Activated CD4-positive, alpha-beta T cell treated with anti-CD3 and anti-CD28 coated beads, Interleukin-2, amount 50 U/mL, for 4 hours (primary cell): ENCODE results near the gene FRS2.
"Not testable (repeated sequence)": the region's sequence is repeated elsewhere in the genome, so short reads cannot be mapped to it uniquely, and the experiment has no call there.

ENCODE experiments used
- DNase-seq, 2 experiments: peaks; one replicate each; pipeline ENCODE4 v3.0.0-alpha.2; 2020

FRS2 gene

DNA sequence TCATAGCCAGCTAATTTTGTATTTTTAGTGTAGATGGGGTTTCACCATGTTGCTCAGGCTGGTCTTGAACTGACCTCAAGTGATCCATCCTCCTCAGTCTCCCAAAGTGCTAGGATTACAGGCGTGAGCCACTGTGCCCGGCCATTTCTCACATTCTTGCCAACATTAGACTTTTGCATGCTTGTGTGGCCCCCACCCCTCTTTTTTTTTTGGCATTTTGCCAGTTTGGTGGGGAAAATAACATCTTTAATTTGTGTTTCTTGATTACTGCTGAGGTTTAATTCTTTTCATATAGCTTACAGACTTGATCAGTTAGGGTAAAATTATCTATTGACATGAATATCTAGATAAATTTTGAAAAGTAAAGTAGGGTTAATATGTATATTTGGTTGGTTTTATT, 118.9 kb downstream of the FRS2 start:
- DNase-seq = no peak

GRCh38 chr12:69595689-69596088, 125.5 kb downstream of the FRS2 start:
- no peak for DNase-seq

DNA sequence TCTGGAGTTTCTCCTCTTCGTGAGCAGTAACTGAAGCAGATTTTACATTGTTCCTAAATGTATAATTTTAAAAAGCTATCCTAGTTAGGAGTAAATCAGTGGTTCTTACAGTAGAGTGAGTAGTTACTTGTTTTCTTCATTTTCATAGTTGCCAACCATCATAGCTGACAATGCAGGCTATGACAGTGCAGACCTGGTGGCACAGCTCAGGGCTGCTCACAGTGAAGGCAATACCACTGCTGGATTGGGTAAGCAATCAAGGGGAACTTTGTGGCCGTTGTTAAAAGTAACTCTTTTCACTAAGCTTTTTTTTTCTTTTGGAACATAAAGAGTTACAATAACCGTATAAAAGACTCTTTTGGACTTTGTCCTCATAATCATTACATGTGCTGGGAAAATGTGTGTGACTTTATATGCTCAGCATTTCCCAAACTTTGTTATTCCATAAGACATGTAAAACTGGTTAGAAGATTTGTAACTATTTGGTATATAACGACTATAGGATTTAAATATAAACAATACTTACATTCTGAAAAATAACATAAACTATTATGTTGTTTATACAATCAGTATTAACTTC, 128.1 kb downstream of the FRS2 start:
- DNase-seq = no peak

DNA sequence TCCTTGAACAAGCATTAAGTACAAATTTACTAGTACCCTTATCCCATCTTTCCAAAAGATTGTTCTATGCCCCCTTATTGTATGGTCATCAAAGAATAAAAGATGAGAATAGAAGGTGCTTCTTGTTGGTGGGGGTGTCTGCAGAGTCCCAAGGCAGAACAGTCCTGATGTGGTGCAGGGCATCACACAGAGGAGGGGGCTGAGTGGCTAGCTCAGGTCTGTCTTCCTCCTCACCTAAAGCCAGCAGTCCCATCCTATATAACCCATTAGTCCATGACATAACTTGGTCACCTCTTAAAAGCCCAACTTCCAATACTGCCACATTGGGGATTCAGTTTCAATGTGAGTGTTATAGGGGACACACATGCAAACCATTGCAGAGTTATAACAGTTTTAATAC, 130.6 kb downstream of the FRS2 start:
- DNase-seq = no peak

- no peak for DNase-seq
Observed at GRCh38 chr12:69601962-69602685, 131.9 kb downstream of the FRS2 start.

GRCh38 chr12:69602954-69603353, 132.8 kb downstream of the FRS2 start:
- DNase-seq = no peak

- DNase-seq = not testable (repeated sequence)
Observed at GRCh38 chr12:69603556-69603955, 133.4 kb downstream of the FRS2 start.

DNA sequence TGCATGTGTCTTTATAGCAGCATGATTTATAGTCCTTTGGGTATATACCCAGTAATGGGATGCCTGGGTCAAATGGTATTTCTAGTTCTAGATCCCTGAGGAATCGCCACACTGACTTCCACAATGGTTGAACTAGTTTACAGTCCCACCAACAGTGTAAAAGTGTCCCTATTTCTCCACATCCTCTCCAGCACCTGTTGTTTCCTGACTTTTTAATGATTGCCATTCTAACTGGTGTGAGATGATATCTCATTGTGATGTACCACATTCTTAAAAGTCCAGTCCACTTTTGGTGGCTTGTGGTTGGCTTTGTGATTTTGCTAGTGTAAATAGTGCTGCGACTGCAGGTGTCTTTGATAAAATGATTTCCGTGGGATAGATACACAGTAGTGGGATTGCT, 134.1 kb downstream of the FRS2 start:
- not testable (repeated sequence) for DNase-seq

GRCh38 chr12:69608114-69608513, 137.9 kb downstream of the FRS2 start:
- no peak for DNase-seq

GRCh38 chr12:69610126-69610525, 139.9 kb downstream of the FRS2 start:
- DNase-seq = no peak

DNA sequence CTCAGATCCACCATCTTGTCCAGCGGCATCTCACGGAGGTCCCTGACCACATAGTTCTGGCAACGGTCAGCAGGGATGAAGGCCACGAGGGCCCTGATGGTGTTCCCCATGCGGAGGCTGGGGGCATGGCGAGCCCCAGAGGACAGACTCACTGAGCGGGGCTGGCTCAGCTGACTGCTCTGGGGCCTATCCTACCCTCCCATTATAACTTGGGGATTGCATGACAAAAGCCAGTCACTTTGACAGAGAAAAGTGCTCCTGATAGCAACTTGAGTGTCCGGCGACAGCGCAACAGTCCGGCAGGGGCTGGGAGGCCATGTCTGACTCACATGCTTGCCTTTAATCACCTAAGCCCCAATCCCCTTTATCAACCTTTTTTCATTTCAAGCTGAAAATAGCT, 140.5 kb downstream of the FRS2 start, which contains the start of gene LRRC10:
TSS of gene LRRC10 (minus strand) at position 179 of the 400 bp plus-strand sequence. CDS start at position 110, 69 bp downstream.
- DNase-seq = no peak

DNA sequence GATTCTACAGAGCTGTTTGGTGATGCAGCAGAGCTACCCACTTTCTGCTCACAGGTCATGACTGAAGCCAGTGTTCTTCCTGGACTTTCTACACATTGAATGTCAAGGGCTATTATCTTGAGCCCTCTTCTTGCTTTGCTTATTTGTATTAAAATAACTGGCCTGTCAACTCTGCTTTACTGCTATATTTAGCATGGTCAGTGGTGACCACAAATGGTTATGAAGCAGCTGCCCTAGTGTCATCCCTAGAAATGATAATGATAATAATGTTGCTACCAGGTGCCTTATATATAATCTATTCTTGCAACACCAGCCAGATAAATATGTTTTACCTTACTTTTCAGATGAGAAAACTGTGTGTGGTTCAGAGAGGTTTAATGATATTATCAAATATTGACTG, 143.2 kb downstream of the FRS2 start:
- DNase-seq = no peak

- no peak for DNase-seq
Observed at GRCh38 chr12:69616025-69616424, 145.8 kb downstream of the FRS2 start.

DNA sequence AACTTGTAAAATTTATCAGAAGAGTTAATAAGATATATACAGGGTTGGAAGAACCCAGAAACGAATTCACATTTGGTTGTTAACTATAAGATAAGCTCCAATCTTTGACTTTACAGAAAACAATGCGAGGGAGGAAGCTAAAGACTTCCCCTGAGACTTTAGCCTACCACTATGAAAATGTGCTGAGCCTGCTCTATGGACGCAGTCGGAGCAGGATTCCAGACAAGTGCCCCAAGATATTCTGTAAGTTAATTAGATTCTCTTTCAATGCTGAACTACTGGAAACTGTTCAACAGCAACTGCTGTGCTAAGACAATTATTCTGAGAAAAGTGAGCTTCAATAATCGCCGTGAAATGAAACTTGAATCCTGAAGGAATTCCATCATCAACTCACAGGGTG, 148.9 kb downstream of the FRS2 start:
- DNase-seq = no peak

GRCh38 chr12:69620077-69620476, 149.9 kb downstream of the FRS2 start:
- no peak for DNase-seq

DNA sequence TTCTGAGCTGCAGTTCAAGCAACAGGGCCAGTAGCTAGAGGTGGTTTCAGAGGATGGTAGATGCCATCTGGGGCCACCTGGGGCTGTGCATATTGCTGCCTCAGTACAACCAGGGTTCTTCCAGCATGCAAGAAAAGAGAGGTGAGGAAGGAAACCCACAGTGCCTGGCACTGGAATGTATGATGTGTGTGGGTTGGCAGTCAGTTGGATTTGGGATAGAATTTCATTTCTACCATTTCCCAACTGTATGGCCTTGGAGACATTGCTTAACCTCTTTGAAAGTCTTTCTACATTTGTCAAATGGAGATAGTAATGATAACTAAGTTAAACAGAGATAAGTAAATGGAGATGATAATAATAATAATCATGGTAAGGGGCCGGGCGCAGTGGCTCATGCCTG, 150.7 kb downstream of the FRS2 start:
- DNase-seq = no peak

GRCh38 chr12:69621551-69621950, 151.4 kb downstream of the FRS2 start:
- no peak for DNase-seq

- DNase-seq = no peak
Observed at GRCh38 chr12:69623970-69624369, 153.8 kb downstream of the FRS2 start.

DNA sequence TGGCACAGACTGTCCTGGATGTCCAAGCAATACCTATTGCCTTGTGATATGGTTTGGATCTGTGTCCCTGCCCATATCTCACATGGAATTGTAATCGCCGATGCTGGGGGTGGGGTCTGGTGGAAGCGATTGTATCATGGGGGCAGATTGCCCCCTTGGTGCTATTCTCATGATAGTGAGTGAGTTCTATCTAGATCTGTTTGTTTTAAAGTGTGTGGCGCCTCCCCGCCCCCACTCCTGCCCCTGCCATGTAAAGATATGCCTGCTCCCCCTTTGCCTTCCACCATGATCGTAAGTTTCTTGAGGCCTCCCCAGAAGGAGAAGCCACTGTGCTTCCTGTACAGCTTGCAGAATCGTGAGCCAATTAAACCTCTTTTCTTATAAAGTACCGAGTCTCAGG, 157.3 kb downstream of the FRS2 start:
- no peak for DNase-seq
